DND-41 (cell line): Measurements from ENCODE around the gene ARL6IP5.

ENCODE experiments used
- ATAC-seq: fragments of 200-7000 bp; cut with Tn5 transposase; 3 replicates; pipeline ENCODE4 v1.9.1; 2021; ENCODE audit warnings: low read depth; ENCODE audit not compliant: insufficient read depth
- DNase-seq: peaks from one replicate; pipeline ENCODE4 v3.0.0-alpha.2; 2020
- H2AFZ ChIP-seq: 2 replicates; pipeline ENCODE4 v1.6.0; 2012; ENCODE audit warnings: low read depth, low read length
- H3K27ac ChIP-seq: 2 replicates; pipeline ENCODE4 v1.5.1; 2012; ENCODE audit warnings: low read length, inconsistent platforms
- H3K27me3 ChIP-seq: fragments of 200-600 bp; sonication (generic); 2 replicates; pipeline ENCODE4 v1.6.0; 2012; ENCODE audit warnings: low read length, mild to moderate bottlenecking, inconsistent platforms; ENCODE audit not compliant: insufficient read depth, poor library complexity
- H3K36me3 ChIP-seq: 2 replicates; pipeline ENCODE4 v1.5.1; 2012; ENCODE audit warnings: low read length, inconsistent platforms; ENCODE audit not compliant: insufficient read depth
- H3K4me1 ChIP-seq: 2 replicates; pipeline ENCODE4 v1.5.1; 2012; ENCODE audit warnings: mild to moderate bottlenecking, low read length; ENCODE audit not compliant: insufficient read depth
- H3K4me2 ChIP-seq: 2 replicates; pipeline ENCODE4 v1.6.0; 2012; ENCODE audit warnings: mild to moderate bottlenecking, moderate library complexity, low read length, inconsistent platforms; ENCODE audit not compliant: insufficient read depth
- H3K4me3 ChIP-seq, 2 experiments: fragments of 200-600 bp in 1 of 2; shearing (Covaris generic) in 1 of 2; 2 replicates each; pipeline ENCODE4 v1.5.1; 2012 to 2016; ENCODE audit warnings: inconsistent platforms in 2 of 2, low read length in 2 of 2, mild to moderate bottlenecking in 2 of 2, low read depth in 1 of 2, moderate library complexity in 1 of 2
- H3K79me2 ChIP-seq: 2 replicates; pipeline ENCODE4 v1.6.0; 2012; ENCODE audit warnings: low read length, inconsistent platforms; ENCODE audit not compliant: insufficient read depth
- H3K9ac ChIP-seq: 2 replicates; pipeline ENCODE4 v1.6.0; 2012; ENCODE audit warnings: low read depth, mild to moderate bottlenecking, inconsistent platforms, low read length, moderate library complexity
- H3K9me3 ChIP-seq: 2 replicates; pipeline ENCODE4 v1.5.1; 2012; ENCODE audit warnings: low read length, moderate library complexity, mild to moderate bottlenecking, inconsistent platforms; ENCODE audit not compliant: insufficient read depth, severe bottlenecking
- H4K20me1 ChIP-seq: 2 replicates; pipeline ENCODE4 v1.6.0; 2012; ENCODE audit warnings: low read length; ENCODE audit not compliant: insufficient read depth
- EZH2 ChIP-seq: IDR thresholded peaks from 3 replicates; pipeline ENCODE4 v1.6.1; 2012; ENCODE audit warnings: borderline replicate concordance, low read depth, mild to moderate bottlenecking, moderate library complexity, low read length, inconsistent platforms; ENCODE audit not compliant: severe bottlenecking
- TF ChIP-seq, protein P1 (sequence below): IDR thresholded peaks from 2 replicates; pipeline ENCODE4 v1.5.1; 2012; ENCODE audit warnings: borderline replicate concordance, low read length, moderate library complexity, mild to moderate bottlenecking; ENCODE audit not compliant: poor library complexity, severe bottlenecking; ENCODE audit errors: extremely low read depth

Gene ARL6IP5

DNA sequence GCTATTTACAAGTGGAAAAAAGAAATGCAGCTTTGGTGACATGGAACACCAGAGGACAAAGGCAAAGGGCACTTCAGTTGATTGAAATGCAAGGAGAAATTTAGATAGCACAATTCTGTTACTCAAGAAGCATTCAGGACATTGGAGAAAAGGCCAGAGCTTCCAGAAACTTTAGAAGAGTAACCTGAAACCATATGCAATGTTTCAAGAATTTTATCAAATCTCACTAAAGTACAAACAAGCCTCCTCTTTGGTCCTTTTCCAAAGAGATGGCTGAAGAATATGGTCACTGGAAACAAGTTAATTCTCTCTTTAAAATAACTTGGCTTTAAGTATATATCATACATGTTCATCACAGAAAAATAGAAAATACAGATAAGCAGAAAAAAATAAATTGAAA, 52.3 kb downstream of the ARL6IP5 start:
- ATAC-seq, result no peak
- no peaks in the 10 kb centered on the region for H3K36me3 ChIP-seq
- no peak overlapping the region for H3K27ac ChIP-seq
- no peak for DNase-seq
- no peak overlapping the region for H3K4me2 ChIP-seq
- no peaks in the 10 kb centered on the region for H3K4me1 ChIP-seq
- no peak overlapping the region for H3K4me3 ChIP-seq
- no peak for TF ChIP-seq EZH2
- TF ChIP-seq, protein P1, sequence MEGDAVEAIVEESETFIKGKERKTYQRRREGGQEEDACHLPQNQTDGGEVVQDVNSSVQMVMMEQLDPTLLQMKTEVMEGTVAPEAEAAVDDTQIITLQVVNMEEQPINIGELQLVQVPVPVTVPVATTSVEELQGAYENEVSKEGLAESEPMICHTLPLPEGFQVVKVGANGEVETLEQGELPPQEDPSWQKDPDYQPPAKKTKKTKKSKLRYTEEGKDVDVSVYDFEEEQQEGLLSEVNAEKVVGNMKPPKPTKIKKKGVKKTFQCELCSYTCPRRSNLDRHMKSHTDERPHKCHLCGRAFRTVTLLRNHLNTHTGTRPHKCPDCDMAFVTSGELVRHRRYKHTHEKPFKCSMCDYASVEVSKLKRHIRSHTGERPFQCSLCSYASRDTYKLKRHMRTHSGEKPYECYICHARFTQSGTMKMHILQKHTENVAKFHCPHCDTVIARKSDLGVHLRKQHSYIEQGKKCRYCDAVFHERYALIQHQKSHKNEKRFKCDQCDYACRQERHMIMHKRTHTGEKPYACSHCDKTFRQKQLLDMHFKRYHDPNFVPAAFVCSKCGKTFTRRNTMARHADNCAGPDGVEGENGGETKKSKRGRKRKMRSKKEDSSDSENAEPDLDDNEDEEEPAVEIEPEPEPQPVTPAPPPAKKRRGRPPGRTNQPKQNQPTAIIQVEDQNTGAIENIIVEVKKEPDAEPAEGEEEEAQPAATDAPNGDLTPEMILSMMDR, result no peak
- H2AFZ ChIP-seq, result no peak overlapping the region
- no peak overlapping the region for H3K9ac ChIP-seq
- H4K20me1 ChIP-seq, result no peaks in the 10 kb centered on the region
- no peaks in the 10 kb centered on the region for H3K79me2 ChIP-seq
- H3K9me3 ChIP-seq, result no peaks in the 10 kb centered on the region
- peaks cover 8% of the 10 kb centered on the region for H3K27me3 ChIP-seq

DNA sequence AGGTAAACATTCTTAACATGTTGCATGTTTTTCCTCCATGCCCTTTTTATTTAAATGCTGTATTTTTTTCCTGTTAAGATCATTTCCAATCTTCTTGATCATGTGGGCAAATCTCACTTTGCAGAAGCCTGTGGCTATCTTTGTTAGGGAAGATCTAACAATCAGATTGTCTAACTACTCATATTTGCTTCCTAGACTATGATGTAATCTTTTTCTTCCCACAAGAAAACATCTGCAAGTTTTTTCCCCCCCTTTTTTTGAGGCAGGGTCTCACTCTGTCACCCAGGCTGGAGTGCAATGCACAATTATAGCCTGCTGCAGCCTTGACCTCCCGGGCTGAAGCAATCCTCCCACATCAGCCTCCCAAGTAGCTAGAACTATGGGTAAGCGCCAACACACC, 52.7 kb downstream of the ARL6IP5 start:
- Histone ChIP-seq H3K9ac (no peak overlapping the region), H3K36me3 (no peaks in the 10 kb centered on the region), H4K20me1 (no peaks in the 10 kb centered on the region), H3K4me3 (no peak overlapping the region), H3K27me3 (peaks cover 8% of the 10 kb centered on the region), H3K9me3 (no peaks in the 10 kb centered on the region), H2AFZ (no peak overlapping the region), H3K4me1 (no peaks in the 10 kb centered on the region), H3K79me2 (no peaks in the 10 kb centered on the region), H3K4me2 (no peak overlapping the region), H3K27ac (no peak overlapping the region)
- no peak for DNase-seq
- TF ChIP-seq EZH2, result no peak
- TF ChIP-seq, protein P1, result no peak
- no peak for ATAC-seq

DNA sequence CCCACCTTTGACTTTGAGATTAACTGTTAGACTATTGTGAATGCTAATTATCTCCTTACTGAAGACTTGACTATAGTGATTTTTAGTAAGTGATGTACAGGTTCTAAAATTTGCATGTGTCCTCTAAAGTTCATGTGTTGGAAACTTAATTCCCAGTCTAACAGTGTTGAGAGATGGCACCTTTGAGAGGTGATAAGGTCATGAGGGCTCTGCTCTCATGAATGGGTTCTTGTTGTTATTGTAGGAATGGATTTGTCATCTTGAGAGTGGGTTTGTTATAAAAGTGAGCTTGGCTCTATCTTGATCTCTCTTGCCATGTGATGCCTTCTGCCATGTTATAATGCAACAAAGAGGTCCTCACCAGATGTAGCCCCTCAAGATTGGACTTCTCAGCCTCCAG, 56.6 kb downstream of the ARL6IP5 start:
- Histone ChIP-seq H3K9me3 (no peaks in the 10 kb centered on the region), H2AFZ (no peak overlapping the region), H3K4me1 (peaks cover 9% of the 10 kb centered on the region), H3K79me2 (no peaks in the 10 kb centered on the region), H3K4me2 (no peak overlapping the region), H4K20me1 (no peaks in the 10 kb centered on the region), H3K36me3 (no peaks in the 10 kb centered on the region), H3K27ac (no peak overlapping the region), H3K27me3 (peaks cover 8% of the 10 kb centered on the region), H3K4me3 (no peak overlapping the region), H3K9ac (no peak overlapping the region)
- no peak for TF ChIP-seq EZH2
- TF ChIP-seq, protein P1, result no peak
- no peak for DNase-seq
- no peak for ATAC-seq

DNA sequence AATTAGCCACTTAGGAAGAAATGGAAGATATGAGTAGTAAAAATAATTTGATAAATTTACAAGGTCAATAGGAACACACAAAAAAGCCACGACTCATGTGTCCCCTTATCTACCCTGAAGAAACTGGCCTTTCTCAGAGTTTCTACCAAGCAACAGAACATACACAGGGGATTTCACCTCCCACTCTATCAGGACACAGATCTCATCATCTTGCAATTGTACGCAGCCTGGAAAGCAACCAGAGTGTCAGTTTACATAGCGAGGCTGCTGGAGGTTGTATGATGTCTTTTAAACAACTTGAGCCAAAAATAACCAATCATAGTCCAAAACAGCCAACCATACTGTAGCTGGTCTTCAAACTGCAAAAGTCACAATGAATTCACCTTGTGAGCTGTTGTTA, 57.4 kb downstream of the ARL6IP5 start:
- Histone ChIP-seq H4K20me1 (no peaks in the 10 kb centered on the region), H3K27ac (no peak overlapping the region), H3K4me2 (no peak overlapping the region), H3K9ac (no peak overlapping the region), H3K4me3 (no peak overlapping the region), H3K27me3 (peaks cover 8% of the 10 kb centered on the region), H3K79me2 (no peaks in the 10 kb centered on the region), H2AFZ (no peak overlapping the region), H3K36me3 (no peaks in the 10 kb centered on the region), H3K9me3 (no peaks in the 10 kb centered on the region), H3K4me1 (peaks cover 9% of the 10 kb centered on the region)
- no peak for TF ChIP-seq EZH2
- TF ChIP-seq, protein P1, result no peak
- ATAC-seq (no peak), DNase-seq (no peak)
